GM03348 (cell line): Measurements from ENCODE around the gene RYR2.
A peak's percentile ranks its signal among the peaks of the same experiment; 100 is the strongest.
"Not testable (repeated sequence)": the region's sequence is repeated elsewhere in the genome, so short reads cannot be mapped to it uniquely, and the experiment has no call there.

Experiments
- DNase-seq: peaks from one replicate; pipeline ENCODE4 v3.0.0; 2012; ENCODE audit warnings: low spot score

The RYR2 gene

GRCh38 chr1:237353918-237354317 is 311.9 kb downstream of the RYR2 start:
- DNase-seq: no peak

DNA sequence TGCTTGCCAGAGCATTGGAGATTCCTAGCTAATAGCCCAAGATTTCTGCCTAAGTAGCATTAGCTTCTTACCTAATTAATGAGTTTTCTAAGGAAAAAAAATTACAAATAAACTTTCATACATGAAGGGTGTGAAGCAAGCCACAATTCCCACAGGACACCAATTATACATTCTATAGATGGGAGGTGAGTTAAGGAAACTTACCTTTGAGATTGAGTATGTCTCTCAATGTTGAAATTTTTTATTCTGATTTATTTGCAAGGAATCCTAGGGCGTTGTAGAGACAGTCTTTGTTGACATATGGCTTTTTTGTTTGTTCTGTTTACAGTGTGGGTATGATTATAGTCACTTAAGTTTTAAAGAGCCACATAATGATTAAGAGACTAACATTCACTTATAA is 313.0 kb downstream of the RYR2 start:
- no peak for DNase-seq

DNA sequence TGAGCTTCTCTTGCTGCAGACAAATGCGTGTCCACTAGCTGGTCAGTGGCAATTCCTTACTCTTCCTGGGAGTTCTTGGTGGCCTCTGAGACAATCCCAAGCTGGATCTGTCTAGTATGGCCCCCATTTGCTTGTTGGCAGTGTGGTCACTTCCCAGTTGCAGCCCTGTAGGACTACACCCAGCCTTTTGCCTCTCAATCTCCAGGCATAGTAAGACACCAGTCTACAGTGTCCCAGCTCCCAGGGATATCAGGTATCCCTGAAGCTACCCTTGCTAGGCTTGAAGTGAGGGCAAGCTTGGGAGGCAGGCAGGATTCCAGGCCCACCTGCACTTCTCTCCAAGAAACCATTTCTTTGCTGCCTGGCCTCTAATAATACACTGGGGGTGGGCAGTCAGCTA is 316.6 kb downstream of the RYR2 start:
- DNase-seq: no peak

- no peak for DNase-seq
These were observed 325.8 kb downstream of the RYR2 start for GRCh38 chr1:237367758-237368157.

DNA sequence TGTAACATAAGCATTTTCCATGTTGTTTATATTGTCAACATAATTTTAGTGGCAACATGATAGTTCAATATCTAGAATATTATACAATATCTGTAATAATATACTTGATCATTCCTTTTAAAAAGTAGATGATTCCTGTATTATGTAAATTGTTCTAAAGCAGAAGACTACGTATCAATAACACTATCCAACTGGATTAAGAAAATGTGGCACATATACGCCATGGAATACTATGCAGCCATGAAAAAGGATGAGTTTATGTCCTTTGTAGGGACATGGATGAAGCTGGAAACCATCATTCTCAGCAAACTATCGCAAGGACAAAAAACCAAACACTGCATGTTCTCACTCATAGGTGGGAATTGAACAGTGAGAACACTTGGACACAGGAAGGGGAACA is 329.5 kb downstream of the RYR2 start:
- DNase-seq: not testable (repeated sequence)

DNA sequence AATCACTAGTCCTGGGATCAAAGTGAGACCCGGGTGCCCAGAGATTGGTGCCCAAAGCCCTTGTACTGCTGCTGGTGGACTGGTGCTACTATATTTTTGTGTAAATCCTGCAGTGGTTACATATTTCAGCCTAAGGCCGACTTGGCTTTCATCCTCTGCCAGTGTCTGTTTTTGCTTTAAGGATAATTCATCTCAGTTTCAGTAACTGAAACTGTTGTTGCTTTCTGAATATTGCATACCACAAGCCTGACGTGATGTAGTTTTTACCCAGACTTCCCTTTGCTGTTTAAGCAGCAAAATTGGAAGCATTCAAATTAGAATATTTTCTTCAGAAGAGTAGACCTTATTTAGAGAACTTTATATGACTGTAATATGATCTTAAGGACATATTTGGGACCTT is 341.8 kb downstream of the RYR2 start:
- DNase-seq: peak; percentile 41

DNA sequence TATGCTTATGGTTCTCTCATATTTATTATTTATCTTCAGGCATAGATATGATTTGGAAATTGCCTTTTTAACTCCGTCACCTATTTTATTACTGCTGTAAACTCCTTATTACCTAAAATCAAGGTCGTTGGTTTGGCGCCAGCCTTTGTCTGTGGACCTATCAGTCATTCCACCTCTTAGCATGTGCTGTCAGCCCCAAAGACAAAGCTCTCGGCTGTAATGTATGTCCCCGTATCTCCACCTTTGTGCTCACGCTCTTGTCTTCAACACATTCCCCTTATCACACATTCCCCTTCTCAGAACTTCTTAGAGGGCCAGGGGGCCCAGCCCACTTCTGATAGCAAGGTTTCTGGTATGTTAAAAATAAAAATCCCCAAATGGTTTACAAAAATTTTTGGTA is 342.2 kb downstream of the RYR2 start:
- no peak for DNase-seq

GRCh38 chr1:237386362-237387143 is 344.6 kb downstream of the RYR2 start:
- DNase-seq: peak; percentile 50

DNA sequence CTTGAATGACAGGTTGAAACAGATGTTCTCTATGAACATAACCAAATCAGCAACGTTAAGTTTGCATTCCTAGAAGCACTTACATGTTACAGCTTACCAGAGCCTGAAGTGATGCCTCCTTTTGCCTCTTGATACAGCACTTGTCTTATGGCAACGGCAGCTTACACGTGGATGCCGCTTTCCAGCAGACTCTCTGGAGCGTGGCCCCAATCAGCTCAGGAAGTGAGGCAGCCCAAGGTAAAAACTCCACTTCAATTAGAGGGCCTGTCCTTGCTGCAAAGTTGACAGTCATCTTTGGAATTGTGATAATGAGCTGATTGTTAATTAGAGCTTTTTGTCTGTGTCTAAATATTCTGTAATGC is 345.1 kb downstream of the RYR2 start:
- DNase-seq: no peak

GRCh38 chr1:237390823-237391222 is 348.8 kb downstream of the RYR2 start:
- DNase-seq: peak; percentile 5

DNA sequence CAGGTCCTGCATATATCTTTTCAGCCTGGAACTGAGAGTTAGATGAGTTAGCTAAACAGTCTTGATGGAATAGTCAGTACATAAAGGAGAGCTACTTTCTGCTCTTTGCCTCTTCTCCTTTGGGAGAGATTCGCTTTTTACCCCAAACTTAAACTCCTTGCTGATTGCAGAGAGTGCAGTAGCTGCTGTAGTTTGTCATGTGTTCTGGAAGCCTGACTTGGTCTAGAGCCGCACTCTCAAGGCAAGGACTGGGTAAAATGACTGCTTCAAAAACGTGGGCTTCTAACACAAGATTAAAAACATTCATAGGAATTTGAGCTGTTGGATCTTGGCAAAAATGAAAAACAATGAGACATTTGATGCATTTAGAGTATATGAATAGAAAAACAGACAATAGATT is 351.6 kb downstream of the RYR2 start:
- DNase-seq: no peak

GRCh38 chr1:237394281-237394680 is 352.3 kb downstream of the RYR2 start:
- DNase-seq: no peak

- no peak for DNase-seq
These were observed 354.4 kb downstream of the RYR2 start for GRCh38 chr1:237396426-237396825.

GRCh38 chr1:237398751-237399150 is 356.8 kb downstream of the RYR2 start:
- DNase-seq: no peak

DNA sequence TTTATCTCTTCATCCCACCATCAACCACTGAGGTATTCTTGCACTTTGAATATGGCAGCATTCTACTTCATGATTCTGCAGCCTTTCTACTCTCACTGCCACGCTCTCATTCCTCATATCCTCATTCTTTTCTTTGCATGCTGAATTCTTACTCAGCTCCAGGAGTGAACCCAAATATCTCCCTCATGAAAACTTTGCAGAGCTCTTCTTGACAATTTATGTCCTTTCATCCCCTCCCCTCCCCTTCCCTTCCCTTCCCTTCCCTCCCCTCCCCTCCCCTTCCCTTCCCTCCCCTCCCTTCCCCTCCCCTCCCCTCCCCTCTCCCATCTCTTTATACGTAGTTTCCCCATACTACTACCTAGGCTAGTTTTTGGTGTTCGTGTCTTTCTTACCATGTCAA is 363.9 kb downstream of the RYR2 start:
- no peak for DNase-seq

GRCh38 chr1:237411621-237412020 is 369.6 kb downstream of the RYR2 start:
- DNase-seq: no peak

DNA sequence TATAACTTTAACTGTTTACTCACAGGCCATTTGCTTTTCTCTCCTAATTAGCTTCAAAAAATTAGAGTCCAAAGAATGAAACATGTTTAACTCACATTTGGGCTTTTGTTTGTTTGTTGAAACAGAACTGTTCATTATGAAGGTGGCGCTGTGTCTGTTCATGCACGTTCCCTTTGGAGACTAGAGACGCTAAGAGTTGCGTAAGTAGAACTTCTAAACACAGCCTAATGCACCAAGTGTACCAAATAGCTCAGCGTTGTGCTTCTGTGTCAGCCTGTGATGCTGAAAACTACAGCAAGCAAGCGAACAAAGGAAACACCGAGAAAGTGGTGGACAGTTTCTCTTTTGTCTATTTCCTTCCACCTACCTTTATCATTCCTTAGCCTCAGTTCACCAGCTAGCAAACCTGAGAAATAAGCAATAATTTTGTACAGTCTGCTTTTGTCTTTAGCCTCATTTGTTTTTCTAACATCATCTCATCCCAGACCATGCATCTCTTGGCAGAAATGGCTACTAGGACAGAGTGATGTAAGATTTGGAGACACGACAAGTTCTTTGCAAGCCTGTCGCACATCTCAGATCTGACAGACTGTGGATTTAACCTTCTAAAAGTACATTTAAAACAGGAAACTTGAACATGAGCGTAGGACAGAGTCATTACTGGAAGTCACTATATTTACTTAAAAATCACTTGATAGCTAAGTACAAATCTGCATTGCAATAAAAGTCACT is 375.1 kb downstream of the RYR2 start:
- DNase-seq: no peak

GRCh38 chr1:237428809-237429208 is 386.8 kb downstream of the RYR2 start:
- no peak for DNase-seq

DNA sequence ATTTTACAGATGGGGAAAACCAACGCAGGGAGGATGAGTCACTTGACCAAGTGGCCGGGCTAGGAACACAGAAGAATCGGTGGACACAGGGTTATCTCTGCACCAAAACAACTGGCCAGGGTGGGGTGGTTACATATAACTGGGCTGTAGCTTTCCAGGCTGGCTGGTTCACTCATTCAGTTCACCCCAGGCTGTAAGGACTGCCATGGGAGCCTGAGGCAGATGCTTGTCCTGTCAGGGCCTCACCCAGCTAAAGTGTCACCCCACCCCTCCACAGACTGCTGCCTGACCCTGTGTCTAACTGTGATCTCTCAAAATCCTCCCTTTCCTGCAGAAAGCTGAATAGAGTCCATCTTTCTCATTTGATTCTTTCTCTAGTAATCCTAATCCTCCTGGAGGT is 387.3 kb downstream of the RYR2 start:
- no peak for DNase-seq

- DNase-seq: no peak
These were observed 389.5 kb downstream of the RYR2 start for GRCh38 chr1:237431448-237431847.

- DNase-seq: no peak
These were observed 398.4 kb downstream of the RYR2 start for GRCh38 chr1:237440346-237440745.

GRCh38 chr1:237444120-237444790 is 402.3 kb downstream of the RYR2 start:
- no peak for DNase-seq

GRCh38 chr1:237448042-237448441 is 406.1 kb downstream of the RYR2 start:
- DNase-seq: no peak
